ENCODE results near the gene HTRA1.

HTRA1 gene

DNA sequence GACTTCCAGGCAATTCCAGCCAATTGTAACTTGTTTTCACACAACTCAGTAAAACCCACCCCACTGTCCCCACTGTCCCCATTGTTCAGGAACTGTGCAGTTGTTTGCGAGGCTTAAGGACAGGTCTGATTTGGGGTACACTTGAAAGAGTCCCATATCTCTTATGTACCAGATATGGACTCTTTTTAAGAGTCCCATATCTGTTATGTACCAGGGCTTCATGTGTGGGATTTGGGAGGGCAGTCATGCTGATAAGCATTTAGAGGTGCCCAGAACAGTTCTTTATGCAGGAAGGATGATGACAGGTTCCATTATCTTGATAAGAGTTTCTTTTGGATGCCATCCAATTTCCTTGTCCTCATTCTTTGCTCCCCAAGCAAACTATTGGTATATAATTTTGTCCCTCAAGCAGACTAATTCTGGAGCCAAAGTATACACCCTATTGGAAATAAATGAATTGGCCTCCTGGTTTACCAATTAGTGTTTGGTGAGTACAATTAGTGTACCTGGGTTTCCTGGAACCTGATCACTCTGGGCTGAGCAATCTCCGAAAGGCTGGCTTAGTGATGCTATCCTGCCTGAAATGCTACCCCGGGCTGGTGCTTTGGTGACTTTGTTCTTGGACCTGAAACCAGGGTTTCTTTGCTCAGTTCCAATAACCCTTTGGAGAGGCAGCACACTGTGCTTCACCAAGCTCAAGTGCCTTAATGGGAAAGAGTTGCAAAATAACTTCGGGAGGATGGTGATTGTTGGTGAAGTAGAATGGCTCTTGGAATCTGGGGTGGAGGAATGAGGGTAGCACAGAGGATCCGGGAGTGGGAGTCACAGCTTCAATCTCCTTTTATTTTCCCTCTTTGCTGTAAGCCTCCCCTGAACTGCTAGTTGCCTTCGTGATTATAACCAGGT, 93.0 kb downstream of the HTRA1 start:
- H3K36me3 Mint-ChIP-seq (ENCODE audit: insufficient read depth): no peaks in the 10 kb centered on the region
- no peak overlapping the region for H3K27ac Mint-ChIP-seq
- H3K27me3 Mint-ChIP-seq: peaks cover 10 to 14% of the 10 kb centered on the region in 2 donors
- ATAC-seq (replicated peaks): no peak
- H3K9me3 Mint-ChIP-seq: no peaks in the 10 kb centered on the region
- no peak overlapping the region for H3K4me3 Mint-ChIP-seq
- no peak for DNase-seq
- H3K4me1 Mint-ChIP-seq (ENCODE audit: low read depth in 2 of 2): peaks cover 20 to 37% of the 10 kb centered on the region in 2 donors

DNA sequence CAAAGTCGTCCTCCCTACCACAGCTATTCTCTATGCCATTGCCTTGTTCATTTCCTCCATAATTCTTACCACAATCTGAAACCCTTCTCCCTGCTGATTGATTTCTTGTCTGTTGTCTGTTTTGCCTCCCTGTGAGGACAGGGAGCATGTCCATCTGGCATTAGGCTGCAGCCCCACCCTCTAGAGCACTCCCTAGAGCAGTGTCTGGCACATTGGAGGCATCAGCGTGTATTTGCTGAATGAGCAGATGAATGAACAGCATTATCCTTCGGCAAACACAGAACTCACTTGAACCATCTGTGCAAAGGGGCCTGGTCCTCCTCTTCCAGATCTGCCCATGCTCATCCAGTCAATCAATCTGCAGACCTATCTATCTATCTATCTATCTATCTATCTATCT, 94.1 kb downstream of the HTRA1 start:
- no peaks in the 10 kb centered on the region for H3K9me3 Mint-ChIP-seq
- DNase-seq (no peak), ATAC-seq (replicated peaks) (no peak)
- no peaks in the 10 kb centered on the region for H3K36me3 Mint-ChIP-seq (ENCODE audit: insufficient read depth)
- H3K4me1 Mint-ChIP-seq (ENCODE audit: low read depth in 2 of 2): peaks cover 25 to 38% of the 10 kb centered on the region in 2 donors
- H3K27me3 Mint-ChIP-seq: peaks cover 10 to 14% of the 10 kb centered on the region in 2 donors
- no peak overlapping the region for H3K4me3 Mint-ChIP-seq
- no peak overlapping the region for H3K27ac Mint-ChIP-seq

DNA sequence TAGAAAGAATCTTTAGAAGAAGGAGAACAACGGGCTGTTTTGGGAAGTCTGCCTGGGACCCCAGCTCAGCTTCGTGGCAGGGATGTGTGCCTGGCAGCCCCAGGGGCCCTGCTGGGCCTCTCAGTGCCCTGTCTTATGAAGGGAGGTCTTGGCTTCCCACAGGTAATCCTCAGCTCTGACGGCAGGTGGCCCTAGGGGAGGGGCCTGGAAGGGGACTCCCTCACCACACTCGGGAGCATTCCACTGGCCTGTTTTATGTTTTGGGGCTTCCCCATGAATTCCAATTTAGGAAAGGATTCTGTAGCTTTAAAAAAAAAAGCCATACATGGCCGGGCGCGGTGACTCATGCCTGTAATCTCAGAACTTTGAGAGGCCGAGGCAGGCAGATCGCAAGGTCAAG, 96.2 kb downstream of the HTRA1 start:
- Mint-ChIP-seq H3K4me3 (no peak overlapping the region), H3K9me3 (no peaks in the 10 kb centered on the region), H3K4me1 (ENCODE audit: low read depth in 2 of 2) (peaks cover 26% of the 10 kb centered on the region in 2 donors), H3K36me3 (ENCODE audit: insufficient read depth) (no peaks in the 10 kb centered on the region), H3K27me3 (peaks cover 10 to 24% of the 10 kb centered on the region in 2 donors), H3K27ac (peak overlapping the region in 1 of 2 donors; percentile 41)
- ATAC-seq (replicated peaks) (no peak), DNase-seq (no peak)

GRCh38 chr10:122558452-122558851, 97.1 kb downstream of the HTRA1 start:
- Mint-ChIP-seq H3K4me1 (ENCODE audit: low read depth in 2 of 2) (peaks cover 26% of the 10 kb centered on the region in 2 donors), H3K9me3 (no peaks in the 10 kb centered on the region), H3K36me3 (ENCODE audit: insufficient read depth) (no peaks in the 10 kb centered on the region), H3K27me3 (peaks cover 10 to 24% of the 10 kb centered on the region in 2 donors), H3K4me3 (peak overlapping the region; percentile 38 to 51), H3K27ac (peak overlapping the region in 1 of 2 donors; percentile 81)
- DNase-seq: no peak
- peak; percentile 74 for ATAC-seq (replicated peaks)

GRCh38 chr10:122559228-122559627, 97.9 kb downstream of the HTRA1 start:
- no peaks in the 10 kb centered on the region for H3K36me3 Mint-ChIP-seq (ENCODE audit: insufficient read depth)
- peak overlapping the region; percentile 38 to 51 for H3K4me3 Mint-ChIP-seq
- no peaks in the 10 kb centered on the region for H3K9me3 Mint-ChIP-seq
- H3K27me3 Mint-ChIP-seq: peaks cover 10 to 30% of the 10 kb centered on the region in 2 donors
- no peak for DNase-seq
- H3K27ac Mint-ChIP-seq: peak overlapping the region; percentile 8 to 81
- no peak for ATAC-seq (replicated peaks)
- H3K4me1 Mint-ChIP-seq (ENCODE audit: low read depth in 2 of 2): peaks cover 26% of the 10 kb centered on the region in 2 donors

GRCh38 chr10:122560279-122560804, 99.0 kb downstream of the HTRA1 start, which contains the start of gene DMBT1:
TSS of gene DMBT1 (plus strand) at chr10:122560754. CDS start at chr10:122560771, 17 bp downstream.
- H3K36me3 Mint-ChIP-seq (ENCODE audit: insufficient read depth): no peaks in the 10 kb centered on the region
- H3K9me3 Mint-ChIP-seq: no peaks in the 10 kb centered on the region
- H3K4me3 Mint-ChIP-seq: no peak within 1 kb of the TSS
- ATAC-seq (replicated peaks) (no peak), DNase-seq (no peak)
- peaks cover 26% of the 10 kb centered on the region in 2 donors for H3K4me1 Mint-ChIP-seq (ENCODE audit: low read depth in 2 of 2)
- H3K27me3 Mint-ChIP-seq: peaks cover 10 to 29% of the 10 kb centered on the region in 2 donors
- peak within 1 kb of the TSS in 1 of 2 donors; percentile 8 for H3K27ac Mint-ChIP-seq

GRCh38 chr10:122561212-122561611, 99.9 kb downstream of the HTRA1 start:
- no peak overlapping the region for H3K27ac Mint-ChIP-seq
- DNase-seq: no peak
- no peaks in the 10 kb centered on the region for H3K36me3 Mint-ChIP-seq (ENCODE audit: insufficient read depth)
- no peaks in the 10 kb centered on the region for H3K9me3 Mint-ChIP-seq
- H3K4me3 Mint-ChIP-seq: no peak overlapping the region
- ATAC-seq (replicated peaks): no peak
- H3K4me1 Mint-ChIP-seq (ENCODE audit: low read depth in 2 of 2): peaks cover 24 to 26% of the 10 kb centered on the region in 2 donors
- peaks cover 5 to 22% of the 10 kb centered on the region in 2 donors for H3K27me3 Mint-ChIP-seq

GRCh38 chr10:122561792-122562191, 100.4 kb downstream of the HTRA1 start:
- Mint-ChIP-seq H3K27ac (no peak overlapping the region), H3K4me1 (ENCODE audit: low read depth in 2 of 2) (peaks cover 18 to 26% of the 10 kb centered on the region in 2 donors), H3K4me3 (no peak overlapping the region), H3K9me3 (no peaks in the 10 kb centered on the region), H3K36me3 (ENCODE audit: insufficient read depth) (no peaks in the 10 kb centered on the region), H3K27me3 (peaks cover 0 to 16% of the 10 kb centered on the region in 2 donors)
- DNase-seq (no peak), ATAC-seq (replicated peaks) (no peak)
